ENCODE measurements around the gene FUT3. TPM values are rescaled to one million over a fixed set of nuclear protein-coding genes. Genes with fewer than 3 reads are reported as not detected.

Gene FUT3
- polyA plus RNA-seq, 6 donors from 2014 or later, result not detected

DNA sequence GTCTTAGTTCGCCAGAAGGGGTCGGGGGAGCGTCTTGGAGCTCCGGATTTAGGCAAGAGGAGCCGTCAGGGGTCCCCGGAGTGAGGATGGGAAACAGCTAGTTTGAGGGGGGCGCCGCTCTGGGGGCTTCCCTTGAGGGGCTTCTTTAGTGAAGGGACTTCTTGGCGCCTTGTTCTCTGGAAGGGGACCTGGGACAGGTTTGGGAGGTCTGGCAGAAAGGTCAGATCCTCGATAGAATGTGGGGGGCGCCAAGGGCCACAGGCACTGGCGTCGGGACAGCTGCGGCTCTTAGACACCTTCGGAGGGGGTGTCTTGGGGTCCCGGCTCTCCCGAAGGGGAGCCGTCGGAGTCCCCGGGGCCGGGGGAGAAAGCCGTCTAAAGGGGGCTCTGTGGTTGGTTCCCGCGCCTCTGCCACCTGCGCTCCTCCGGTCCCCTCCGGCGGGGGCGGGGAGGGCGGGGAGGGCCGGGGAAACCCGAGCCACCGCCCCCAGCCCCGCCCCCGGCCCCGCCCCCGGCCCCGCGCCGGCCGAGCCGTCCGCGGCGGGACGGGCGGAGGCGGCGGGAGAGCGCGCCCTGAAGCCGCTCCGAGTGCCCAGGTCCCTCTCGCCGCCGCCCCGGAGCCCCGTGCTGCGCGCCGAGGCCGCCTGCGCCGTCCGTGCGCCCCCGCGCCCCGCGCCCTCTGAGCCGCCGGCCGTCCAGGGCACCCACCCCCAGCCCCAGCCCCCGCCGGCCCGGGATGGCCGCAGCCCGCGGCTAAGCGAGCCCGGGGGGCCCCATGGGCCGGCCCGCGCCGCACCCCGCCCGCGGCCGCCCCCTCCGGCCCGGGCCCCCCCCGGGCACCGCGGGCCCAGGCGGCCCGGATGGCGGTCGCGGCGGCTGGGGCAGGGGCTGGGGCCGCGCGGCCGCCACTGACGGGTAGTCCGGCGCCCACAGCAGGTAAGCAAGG is 46.5 kb downstream of the FUT3 start, which contains the start of gene NRTN:
TSS of gene NRTN (plus strand) at position 552 of the 946 bp plus-strand sequence. CDS start 19,099 bp downstream, outside the sequence.
- DNase-seq (no peak), ATAC-seq (ENCODE audit: low read depth in 2 of 2) (peak; percentile 49 to 53)

DNA sequence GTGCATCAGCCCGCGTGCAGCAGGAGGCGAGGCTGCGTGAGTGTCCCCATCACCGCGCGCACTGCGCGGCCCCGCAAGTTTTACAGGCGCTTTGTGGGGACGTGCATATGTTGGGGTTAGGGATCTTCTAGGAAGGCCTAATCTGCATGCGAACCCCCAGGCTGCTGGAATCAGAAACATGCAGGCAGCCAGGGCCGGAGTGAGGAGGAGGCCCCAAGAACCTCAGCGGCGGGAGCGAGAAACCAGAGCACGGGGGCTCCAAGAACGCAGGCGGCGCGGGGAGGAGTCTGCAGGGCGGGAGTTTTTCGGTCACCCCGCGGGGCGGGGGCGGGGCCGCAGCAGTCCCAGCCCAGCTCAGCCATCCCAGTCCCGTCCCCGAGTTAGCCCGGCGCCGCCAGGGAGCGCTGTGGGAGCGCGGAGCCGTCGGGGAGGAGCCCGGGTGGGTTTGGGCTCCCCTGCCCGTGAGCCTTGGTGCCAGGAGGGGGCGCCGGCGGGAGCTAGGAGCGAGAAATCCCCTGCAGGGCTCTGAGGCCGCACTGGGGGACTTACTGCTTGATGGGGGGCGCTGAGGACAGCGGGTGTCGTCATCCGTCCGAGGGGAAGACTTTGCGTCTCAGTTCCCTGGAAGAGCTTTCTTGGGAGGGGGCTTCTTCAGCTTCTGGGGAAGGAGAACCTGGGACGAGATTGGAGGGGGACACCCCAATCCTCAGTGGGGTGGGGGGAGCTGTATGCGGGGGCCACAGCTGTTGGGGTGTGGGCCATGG is 47.3 kb downstream of the FUT3 start:
- no peaks in the 10 kb centered on the region for H3K36me3 Mint-ChIP-seq
- peak; percentile 85 for DNase-seq
- no peaks in the 10 kb centered on the region for H3K9me3 Mint-ChIP-seq
- H3K27me3 Mint-ChIP-seq, result peaks cover 7 to 55% (median 33%) of the 10 kb centered on the region in 3 donors
- peak; percentile 86 to 89 for ATAC-seq (ENCODE audit: low read depth in 2 of 2)
- H3K4me1 Mint-ChIP-seq, result peaks cover 16 to 28% (median 19%) of the 10 kb centered on the region in 3 donors
- peak overlapping the region; percentile 28 to 96 (median 88) for H3K27ac Mint-ChIP-seq
- peak overlapping the region; percentile 70 to 88 (median 79) for H3K4me3 Mint-ChIP-seq

More for the DNA sequence above, 46.5 kb downstream of the FUT3 start, which contains the start of gene NRTN:
- Mint-ChIP-seq H3K4me1 (peaks cover 16 to 28% (median 19%) of the 10 kb centered on the region in 3 donors), H3K4me3 (peak within 1 kb of the TSS; percentile 70 to 88 (median 79)), H3K27me3 (peaks cover 0 to 47% (median 25%) of the 10 kb centered on the region in 3 donors), H3K9me3 (no peaks in the 10 kb centered on the region), H3K27ac (peak within 1 kb of the TSS; percentile 28 to 96 (median 88)), H3K36me3 (no peaks in the 10 kb centered on the region)

DNA sequence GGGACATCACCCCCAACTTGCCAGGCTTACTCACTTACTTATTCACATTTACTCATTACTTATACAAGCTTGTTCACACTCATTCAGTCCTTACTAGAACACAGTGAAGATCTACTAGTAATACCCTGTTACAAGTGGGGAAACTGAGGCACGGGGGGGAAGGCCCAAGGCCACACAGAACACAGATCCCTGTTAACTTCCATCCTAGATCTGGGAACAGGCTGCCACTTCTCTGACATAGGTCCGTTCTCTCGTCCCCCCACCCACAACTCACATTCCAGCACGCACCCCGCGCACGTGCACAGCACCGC is 47.9 kb downstream of the FUT3 start:
- H3K4me1 Mint-ChIP-seq, result peaks cover 16 to 28% (median 19%) of the 10 kb centered on the region in 3 donors
- H3K9me3 Mint-ChIP-seq, result no peaks in the 10 kb centered on the region
- DNase-seq, result no peak
- H3K4me3 Mint-ChIP-seq, result peak overlapping the region; percentile 44 to 88 (median 72)
- H3K27ac Mint-ChIP-seq, result peak overlapping the region in 1 of 6 donors; percentile 32
- peaks cover 9 to 60% (median 38%) of the 10 kb centered on the region in 3 donors for H3K27me3 Mint-ChIP-seq
- no peak for ATAC-seq (ENCODE audit: low read depth in 2 of 2)
- H3K36me3 Mint-ChIP-seq, result no peaks in the 10 kb centered on the region

DNA sequence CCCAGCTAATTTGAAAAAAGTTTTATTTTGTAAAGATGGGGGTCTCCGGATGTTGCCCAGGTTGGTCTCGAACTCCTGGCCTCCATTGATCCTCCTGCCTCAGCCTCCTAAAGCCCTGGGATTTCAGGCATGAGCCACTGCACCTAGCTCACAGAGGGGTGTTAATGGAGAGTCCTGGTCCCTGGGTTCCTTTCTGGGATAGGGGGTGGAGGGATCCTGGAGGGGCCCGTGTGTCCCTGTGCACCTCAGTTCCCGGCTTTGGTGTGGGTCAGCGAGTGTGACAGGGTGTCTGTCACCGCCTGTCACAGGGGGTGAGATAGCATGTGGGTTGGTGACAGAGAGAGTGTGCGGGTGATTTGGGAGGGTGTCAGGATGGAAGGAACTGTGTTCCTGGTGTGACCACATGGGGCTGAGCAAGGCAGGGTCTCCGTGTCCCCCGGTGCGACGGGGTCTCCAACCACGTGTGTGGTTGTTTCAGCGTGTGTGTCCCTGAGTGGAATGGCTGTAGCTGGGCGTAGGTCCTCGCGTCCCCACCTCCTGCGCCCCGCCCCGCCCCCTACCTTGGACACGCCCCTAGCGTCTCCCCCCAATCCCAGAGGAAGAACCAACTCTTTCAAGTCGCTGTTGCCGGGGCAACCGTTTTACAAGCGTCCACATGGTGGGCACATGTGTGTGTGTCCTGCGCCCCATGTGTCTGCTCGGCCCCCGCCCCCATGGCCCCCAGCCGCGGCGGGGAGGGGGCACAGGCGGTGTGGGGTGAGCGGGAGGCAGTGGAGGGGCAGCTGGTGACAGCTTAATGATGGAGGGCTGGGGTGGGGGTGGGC is 49.2 kb downstream of the FUT3 start:
- no peaks in the 10 kb centered on the region for H3K9me3 Mint-ChIP-seq
- peaks cover 16 to 27% (median 19%) of the 10 kb centered on the region in 3 donors for H3K4me1 Mint-ChIP-seq
- H3K27me3 Mint-ChIP-seq, result peaks cover 9 to 69% (median 46%) of the 10 kb centered on the region in 3 donors
- H3K4me3 Mint-ChIP-seq, result peak overlapping the region in 6 of 8 donors; percentile 18 to 82 (median 47)
- H3K27ac Mint-ChIP-seq, result peak overlapping the region in 3 of 6 donors; percentile 62 to 86 (median 81)
- ATAC-seq (ENCODE audit: low read depth in 2 of 2) (no peak), DNase-seq (no peak)
- no peaks in the 10 kb centered on the region for H3K36me3 Mint-ChIP-seq

DNA sequence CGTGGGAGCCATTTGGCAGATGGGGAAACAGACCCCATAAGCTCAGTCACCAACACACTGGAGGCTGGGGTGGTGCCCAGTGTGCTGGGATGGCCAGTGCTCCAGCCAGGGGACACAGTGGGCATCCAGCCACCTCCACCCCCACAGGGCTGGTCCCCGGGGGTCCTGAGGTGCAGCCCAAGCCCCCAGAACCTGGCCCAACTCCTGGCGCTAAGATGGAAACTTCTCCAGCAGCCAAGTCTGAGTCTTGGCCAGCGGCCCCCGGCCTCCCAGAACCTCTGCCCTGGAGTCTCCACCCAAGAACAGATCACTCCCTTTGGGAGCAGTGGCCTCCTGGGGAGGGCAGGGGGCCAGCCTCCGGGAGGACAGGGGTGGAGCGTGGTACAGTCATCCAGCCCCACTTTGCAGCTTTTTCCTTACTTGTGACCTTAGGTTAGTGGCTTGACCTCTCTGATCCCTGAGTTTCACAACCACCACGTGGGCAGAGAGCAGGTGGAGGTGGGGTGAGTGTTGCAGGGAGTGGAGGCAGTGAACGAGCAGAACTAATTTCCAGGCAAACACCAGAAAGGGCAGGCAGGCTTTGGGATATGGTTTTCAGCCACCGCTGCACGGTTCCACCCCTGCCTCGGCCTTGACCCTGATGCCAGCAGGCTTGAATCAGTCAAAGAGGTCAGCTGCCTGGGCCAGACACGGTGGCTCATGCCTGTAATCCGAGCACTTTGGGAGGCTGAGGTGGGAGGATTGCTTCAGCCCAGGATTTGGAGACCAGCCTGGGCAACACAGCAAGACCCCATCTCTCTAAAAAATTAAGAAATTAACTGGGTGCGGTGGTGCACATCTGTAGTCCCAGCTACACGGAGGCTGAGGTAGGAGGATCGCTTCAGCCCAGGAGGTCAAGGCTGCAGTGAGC is 50.6 kb downstream of the FUT3 start:
- DNase-seq, result no peak
- no peak overlapping the region for H3K27ac Mint-ChIP-seq
- H3K27me3 Mint-ChIP-seq, result peaks cover 9 to 69% (median 54%) of the 10 kb centered on the region in 3 donors
- H3K4me1 Mint-ChIP-seq, result peaks cover 16 to 25% (median 19%) of the 10 kb centered on the region in 3 donors
- H3K4me3 Mint-ChIP-seq, result peak overlapping the region in 2 of 8 donors; percentile 15 to 36
- peaks cover 0 to 2% (median 0%) of the 10 kb centered on the region in 7 donors for H3K9me3 Mint-ChIP-seq
- no peaks in the 10 kb centered on the region for H3K36me3 Mint-ChIP-seq
- no peak for ATAC-seq (ENCODE audit: low read depth in 2 of 2)

DNA sequence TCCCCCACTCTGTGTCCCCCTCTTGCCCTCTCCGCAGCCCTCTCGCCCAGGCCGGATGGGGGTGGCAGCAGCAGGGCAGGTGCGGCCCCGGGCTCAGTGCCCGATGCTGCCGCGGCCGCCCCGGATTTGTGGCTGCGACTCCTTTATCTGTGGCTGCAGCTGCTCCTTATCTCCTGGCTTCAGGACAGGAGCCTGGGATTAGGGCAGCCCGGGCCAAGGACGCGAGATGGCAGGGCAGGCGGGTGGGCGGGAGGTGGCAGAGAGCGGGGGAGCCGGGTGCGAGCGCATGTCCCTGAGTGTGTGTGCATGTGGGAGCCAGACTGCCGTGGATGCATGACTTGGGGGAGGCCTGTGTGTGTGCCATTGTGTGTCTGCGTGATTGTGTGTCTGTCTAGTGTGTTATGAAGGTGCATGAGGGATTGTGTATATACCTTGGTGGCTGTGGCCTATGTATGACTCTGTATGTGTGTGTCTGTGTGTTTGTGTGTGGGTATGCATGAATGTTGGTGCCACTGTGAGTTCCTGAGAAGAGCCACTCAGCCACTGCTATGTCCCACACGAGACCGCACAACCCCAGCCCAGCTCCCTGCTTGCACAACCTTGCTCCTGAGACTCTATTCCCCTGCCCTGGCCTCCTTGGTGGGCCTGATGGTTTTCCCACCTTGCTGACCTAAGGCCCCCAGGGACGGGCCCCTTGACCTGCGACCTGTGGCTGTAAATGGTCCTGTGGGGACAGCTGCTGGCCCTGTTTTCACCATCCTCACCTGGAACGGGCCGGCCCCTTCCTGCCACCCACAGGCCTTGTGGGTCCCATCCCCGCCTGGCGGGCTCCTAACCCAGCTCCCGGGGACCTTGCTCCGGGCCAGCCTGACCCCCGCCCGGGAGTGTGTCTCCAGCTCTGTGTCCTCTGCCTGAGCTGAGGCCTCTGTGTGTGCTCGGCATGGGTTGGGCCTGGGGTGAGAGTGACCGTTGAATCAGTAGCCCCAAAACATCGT is 51.7 kb downstream of the FUT3 start:
- ATAC-seq (ENCODE audit: low read depth in 2 of 2), result no peak
- peaks cover 15 to 23% (median 18%) of the 10 kb centered on the region in 3 donors for H3K4me1 Mint-ChIP-seq
- H3K4me3 Mint-ChIP-seq, result no peak overlapping the region

DNA sequence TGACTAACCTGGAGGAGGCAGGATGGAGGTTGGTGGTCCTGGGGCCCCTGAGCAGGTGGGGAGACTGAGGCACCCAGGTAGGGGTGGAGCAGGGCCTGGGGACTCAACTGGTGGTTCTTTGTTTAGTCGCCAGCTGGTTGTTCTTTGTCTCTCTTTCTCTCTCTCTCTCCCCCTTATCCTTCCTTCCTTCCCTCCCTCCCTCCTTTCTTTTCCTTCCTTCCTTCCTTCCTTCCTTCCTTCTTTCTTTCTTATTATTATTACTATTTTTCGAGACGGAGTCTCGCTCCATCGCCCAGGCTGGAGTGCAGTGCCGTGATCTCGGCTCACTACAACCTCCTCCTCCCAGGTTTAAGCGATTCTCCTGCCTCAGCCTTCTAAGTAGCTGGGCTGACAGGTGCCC is 53.0 kb downstream of the FUT3 start:
- no peak for DNase-seq
- H3K4me3 Mint-ChIP-seq, result no peak overlapping the region
- H3K27me3 Mint-ChIP-seq, result peaks cover 9 to 56% (median 54%) of the 10 kb centered on the region in 3 donors
- peaks cover 0 to 2% (median 0%) of the 10 kb centered on the region in 7 donors for H3K9me3 Mint-ChIP-seq
- no peak overlapping the region for H3K27ac Mint-ChIP-seq
- no peak for ATAC-seq (ENCODE audit: low read depth in 2 of 2)
- H3K36me3 Mint-ChIP-seq, result no peaks in the 10 kb centered on the region
- peaks cover 6 to 14% (median 8%) of the 10 kb centered on the region in 3 donors for H3K4me1 Mint-ChIP-seq

More for the DNA sequence above, 51.7 kb downstream of the FUT3 start:
- Mint-ChIP-seq H3K27ac (no peak overlapping the region), H3K27me3 (peaks cover 9 to 67% (median 54%) of the 10 kb centered on the region in 3 donors), H3K36me3 (no peaks in the 10 kb centered on the region), H3K9me3 (peaks cover 0 to 2% (median 0%) of the 10 kb centered on the region in 7 donors)
- no peak for DNase-seq

DNA sequence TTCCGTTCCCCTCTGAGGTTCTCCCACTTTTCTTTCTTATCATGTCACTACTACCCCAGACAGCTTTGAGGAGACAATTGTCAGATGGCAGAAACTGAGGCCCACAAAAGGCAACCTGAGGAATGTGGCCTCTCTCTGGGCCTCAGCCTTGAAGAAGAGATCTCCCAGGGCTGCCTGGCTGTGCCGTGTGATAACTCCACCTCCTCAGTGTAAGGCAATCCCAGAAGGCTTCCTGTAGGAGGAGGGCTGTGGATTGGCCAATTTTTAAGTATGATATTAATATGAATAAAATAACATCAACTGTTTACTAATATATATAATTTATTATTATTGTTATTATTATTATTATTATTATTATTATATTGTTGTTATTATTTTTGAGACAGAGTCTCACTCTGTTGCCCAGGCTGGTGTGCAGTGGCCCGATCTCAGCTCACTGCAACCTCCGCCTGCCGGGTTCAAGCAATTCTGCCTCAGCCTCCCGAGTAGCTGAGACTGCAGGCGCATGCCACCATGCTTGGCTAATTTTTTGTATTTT is 55.8 kb downstream of the FUT3 start:
- peaks cover 0 to 8% of the 10 kb centered on the region in 2 donors for H3K36me3 Mint-ChIP-seq
- peaks cover 0 to 8% (median 0%) of the 10 kb centered on the region in 7 donors for H3K9me3 Mint-ChIP-seq
- no peak overlapping the region for H3K27ac Mint-ChIP-seq
- peaks cover 13 to 34% (median 33%) of the 10 kb centered on the region in 3 donors for H3K27me3 Mint-ChIP-seq
- H3K4me1 Mint-ChIP-seq, result peaks cover 7 to 10% (median 7%) of the 10 kb centered on the region in 3 donors
- ATAC-seq (ENCODE audit: low read depth in 2 of 2), result no peak
- H3K4me3 Mint-ChIP-seq, result peak overlapping the region in 1 of 8 donors; percentile 9
- no peak for DNase-seq

DNA sequence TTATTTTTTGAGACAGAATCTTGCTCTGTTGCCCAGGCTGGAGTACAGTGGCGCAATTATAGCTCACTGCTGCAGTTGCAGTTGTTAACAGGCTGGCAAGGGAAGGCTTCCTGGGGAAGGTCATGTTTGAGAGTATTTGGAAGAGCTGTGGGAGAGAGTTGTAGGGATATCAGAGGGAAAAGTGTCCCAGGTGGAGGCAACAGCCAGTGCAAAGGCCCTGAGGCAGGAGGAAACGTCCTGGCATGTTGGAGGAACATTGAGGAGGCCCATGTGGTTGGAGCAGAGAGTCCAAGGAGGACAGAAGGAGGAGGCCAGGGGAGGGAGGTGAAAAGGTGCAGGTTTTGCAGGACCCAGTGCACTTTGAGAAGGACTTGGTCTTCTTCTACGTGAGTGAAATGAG is 58.1 kb downstream of the FUT3 start:
- ATAC-seq (ENCODE audit: low read depth in 2 of 2), result no peak
- Mint-ChIP-seq H3K9me3 (peaks cover 0 to 8% (median 0%) of the 10 kb centered on the region in 7 donors), H3K27ac (peak overlapping the region in 1 of 6 donors; percentile 79), H3K27me3 (peaks cover 4 to 14% (median 11%) of the 10 kb centered on the region in 3 donors), H3K4me1 (peaks cover 16 to 20% (median 18%) of the 10 kb centered on the region in 3 donors), H3K36me3 (peaks cover 0 to 18% of the 10 kb centered on the region in 2 donors), H3K4me3 (peak overlapping the region in 4 of 8 donors; percentile 35 to 59 (median 56))
- DNase-seq, result no peak

All from naive B cell (primary cell).